Endothelial cell of umbilical vein (primary cell): Measurements from ENCODE around the gene ICAM3.

ENCODE experiments used
- EZH2 ChIP-seq: IDR thresholded peaks from 2 replicates; pipeline ENCODE4 v1.6.1; 2012; ENCODE audit warnings: borderline replicate concordance, low read depth, mild to moderate bottlenecking, moderate library complexity, low read length, inconsistent platforms; ENCODE audit not compliant: severe bottlenecking
- GATA2 ChIP-seq: IDR thresholded peaks from 2 replicates; pipeline ENCODE4 v1.7.0; 2011; ENCODE audit warnings: low read depth, mild to moderate bottlenecking, moderate library complexity, mixed read lengths, low read length; ENCODE audit not compliant: insufficient read length, insufficient read depth
- MYC ChIP-seq: IDR thresholded peaks from one replicate; pipeline ENCODE4 v1.6.1; 2011; ENCODE audit warnings: mild to moderate bottlenecking, low read depth, low read length
- POLR2A ChIP-seq: IDR thresholded peaks from 2 replicates; pipeline ENCODE4 v1.6.1; 2012; ENCODE audit warnings: low read depth, mild to moderate bottlenecking, control low read depth, low read length
- POLR2AphosphoS5 ChIP-seq: IDR thresholded peaks from 2 replicates; pipeline ENCODE4 v1.6.1; 2012; ENCODE audit warnings: low read depth, mild to moderate bottlenecking, control low read depth, low read length, moderate library complexity; ENCODE audit not compliant: insufficient read depth
- TF ChIP-seq, protein P1 (sequence below), 2 donors: IDR thresholded peaks; 1 replicate in 1 of 2; 2 replicates in 1 of 2; pipeline ENCODE4 v1.5.1; 2011; ENCODE audit warnings: low read length in 2 of 2, mild to moderate bottlenecking in 2 of 2, moderate library complexity in 2 of 2, control low read depth in 1 of 2, inconsistent platforms in 1 of 2, low read depth in 1 of 2; ENCODE audit not compliant: insufficient read depth in 1 of 2; ENCODE audit errors: extremely low read depth in 1 of 2

DNA sequence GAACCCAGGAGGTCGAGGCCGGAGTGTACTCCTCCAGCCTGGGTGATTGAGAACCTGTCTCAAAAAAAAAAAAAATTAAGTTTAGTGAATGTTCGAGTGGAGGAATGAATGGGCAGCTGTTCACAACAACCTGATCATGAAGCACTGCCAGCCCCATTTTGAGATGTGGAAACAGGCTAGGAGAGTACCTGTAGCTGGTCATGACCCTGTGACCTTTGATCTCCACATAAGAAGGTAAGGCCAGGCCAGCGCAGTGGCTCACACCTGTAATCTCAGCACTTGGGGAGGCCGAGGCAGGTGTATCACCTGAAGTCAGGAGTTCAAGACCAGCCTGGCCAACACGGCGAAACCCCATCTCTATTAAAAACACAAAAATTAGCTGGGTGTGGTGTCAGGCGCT, 13.7 kb downstream of the ICAM3 start:
- no peak for TF ChIP-seq POLR2AphosphoS5
- TF ChIP-seq, protein P1, sequence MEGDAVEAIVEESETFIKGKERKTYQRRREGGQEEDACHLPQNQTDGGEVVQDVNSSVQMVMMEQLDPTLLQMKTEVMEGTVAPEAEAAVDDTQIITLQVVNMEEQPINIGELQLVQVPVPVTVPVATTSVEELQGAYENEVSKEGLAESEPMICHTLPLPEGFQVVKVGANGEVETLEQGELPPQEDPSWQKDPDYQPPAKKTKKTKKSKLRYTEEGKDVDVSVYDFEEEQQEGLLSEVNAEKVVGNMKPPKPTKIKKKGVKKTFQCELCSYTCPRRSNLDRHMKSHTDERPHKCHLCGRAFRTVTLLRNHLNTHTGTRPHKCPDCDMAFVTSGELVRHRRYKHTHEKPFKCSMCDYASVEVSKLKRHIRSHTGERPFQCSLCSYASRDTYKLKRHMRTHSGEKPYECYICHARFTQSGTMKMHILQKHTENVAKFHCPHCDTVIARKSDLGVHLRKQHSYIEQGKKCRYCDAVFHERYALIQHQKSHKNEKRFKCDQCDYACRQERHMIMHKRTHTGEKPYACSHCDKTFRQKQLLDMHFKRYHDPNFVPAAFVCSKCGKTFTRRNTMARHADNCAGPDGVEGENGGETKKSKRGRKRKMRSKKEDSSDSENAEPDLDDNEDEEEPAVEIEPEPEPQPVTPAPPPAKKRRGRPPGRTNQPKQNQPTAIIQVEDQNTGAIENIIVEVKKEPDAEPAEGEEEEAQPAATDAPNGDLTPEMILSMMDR (IDR thresholded peaks at IDR 0.05; ENCODE audit: extremely low read depth in 1 of 2, insufficient read depth in 1 of 2, low read depth in 1 of 2, low read length in 2 of 2): no peak
- no peak for TF ChIP-seq EZH2
- TF ChIP-seq MYC: no peak
- no peak for TF ChIP-seq GATA2
- TF ChIP-seq POLR2A: no peak
